ENCODE measurements around the gene ZNF611.
A peak's percentile ranks its signal among the peaks of the same experiment; 100 is the strongest.
"Not testable (repeated sequence)": the region's sequence is repeated elsewhere in the genome, so short reads cannot be mapped to it uniquely, and the experiment has no call there.

Gene ZNF611

DNA sequence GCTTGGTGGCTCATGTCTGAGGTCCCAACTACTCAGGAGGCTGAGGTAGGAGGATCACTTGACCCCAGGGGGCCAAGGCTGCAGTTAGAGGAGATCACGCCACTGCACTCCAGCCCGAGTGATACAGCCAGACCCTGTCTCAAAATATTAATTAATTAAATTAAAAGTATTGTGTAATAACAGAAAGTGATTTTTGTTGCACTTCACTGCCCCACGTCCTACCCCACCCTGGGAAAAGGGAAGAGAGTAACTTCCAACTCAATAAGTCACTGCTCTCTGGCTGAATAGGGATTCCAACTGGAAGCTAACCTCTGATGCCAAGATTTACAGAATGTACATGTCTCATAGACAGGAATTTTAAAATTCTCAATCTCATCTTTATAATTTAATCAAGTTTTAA lies 47.2 kb downstream of the ZNF611 start:
- no peak overlapping the region for H3K4me2 ChIP-seq (ENCODE audit: low read length)
- no peak overlapping the region for H3K4me3 ChIP-seq (ENCODE audit: low read depth, low read length)
- no peak overlapping the region for H3K18ac ChIP-seq (ENCODE audit: low read length)
- no peak for DNase-seq
- WGBS (ENCODE audit: extremely low coverage, insufficient coverage, insufficient read length) = no CpG with 5 or more reads among the region's 3 CpGs
- no peaks in the 10 kb centered on the region for H3K27me3 ChIP-seq (ENCODE audit: insufficient read depth, low read length)
- peaks cover 19 to 20% of the 10 kb centered on the region in 2 experiments for H3K36me3 ChIP-seq (ENCODE audit: control insufficient read depth in 1 of 2, insufficient read depth in 2 of 2, low read length in 2 of 2)
- no peak overlapping the region for H4K91ac ChIP-seq (ENCODE audit: low read depth, low read length)
- H4K8ac ChIP-seq (ENCODE audit: low read depth, low read length) = no peak overlapping the region
- peaks cover 41% of the 10 kb centered on the region for H3K79me2 ChIP-seq (ENCODE audit: control insufficient read depth, insufficient read depth, low read length, poor library complexity)
- no peak overlapping the region for H3K27ac ChIP-seq (ENCODE audit: low read depth, low read length)
- no peak overlapping the region for H3K14ac ChIP-seq (ENCODE audit: low read length)
- H3K9me3 ChIP-seq (ENCODE audit: insufficient read depth, low read depth, low read length) = no peaks in the 10 kb centered on the region
- no peak overlapping the region for H2BK12ac ChIP-seq (ENCODE audit: low read length)
- H3K4me1 ChIP-seq (ENCODE audit: control insufficient read depth in 1 of 2, insufficient read depth in 2 of 2, low read length in 2 of 2) = peaks cover 13 to 27% of the 10 kb centered on the region in 2 experiments
- H2AFZ ChIP-seq (ENCODE audit: insufficient read depth, low read length, poor library complexity) = no peak overlapping the region
- no peak overlapping the region for H3K9ac ChIP-seq (ENCODE audit: low read length)
- no peak overlapping the region for H3K23ac ChIP-seq (ENCODE audit: low read length)
- H3K4ac ChIP-seq (ENCODE audit: low read depth, low read length) = peak overlapping the region; percentile 80
- H4K12ac ChIP-seq (ENCODE audit: low read depth, low read length) = no peak overlapping the region
- no peak overlapping the region for H2AK5ac ChIP-seq (ENCODE audit: low read length)
- no peak overlapping the region for H2BK120ac ChIP-seq (ENCODE audit: insufficient read depth, low read length, poor library complexity)
- peaks cover 25% of the 10 kb centered on the region for H3K79me1 ChIP-seq (ENCODE audit: low read length)
- no peak overlapping the region for H2BK5ac ChIP-seq (ENCODE audit: low read depth, low read length, poor library complexity)

GRCh38 chr19:52685811-52686210 lies 49.0 kb downstream of the ZNF611 start:
- no peak overlapping the region for H4K12ac ChIP-seq (ENCODE audit: low read depth, low read length)
- H2AFZ ChIP-seq (ENCODE audit: insufficient read depth, low read length, poor library complexity) = no peak overlapping the region
- no peak overlapping the region for H3K23ac ChIP-seq (ENCODE audit: low read length)
- H3K9ac ChIP-seq (ENCODE audit: low read length) = no peak overlapping the region
- H3K27ac ChIP-seq (ENCODE audit: low read depth, low read length) = no peak overlapping the region
- H3K4me3 ChIP-seq (ENCODE audit: low read depth, low read length) = no peak overlapping the region
- H3K4ac ChIP-seq (ENCODE audit: low read depth, low read length) = peak overlapping the region; percentile 52
- H2BK120ac ChIP-seq (ENCODE audit: insufficient read depth, low read length, poor library complexity) = no peak overlapping the region
- H2BK5ac ChIP-seq (ENCODE audit: low read depth, low read length, poor library complexity) = no peak overlapping the region
- no peak overlapping the region for H3K18ac ChIP-seq (ENCODE audit: low read length)
- H2BK12ac ChIP-seq (ENCODE audit: low read length) = no peak overlapping the region
- no peaks in the 10 kb centered on the region for H3K9me3 ChIP-seq (ENCODE audit: insufficient read depth, low read depth, low read length)
- WGBS (ENCODE audit: extremely low coverage, insufficient coverage, insufficient read length) = no CpG with 5 or more reads among the region's 1 CpG
- peaks cover 8 to 13% of the 10 kb centered on the region in 2 experiments for H3K4me1 ChIP-seq (ENCODE audit: control insufficient read depth in 1 of 2, insufficient read depth in 2 of 2, low read length in 2 of 2)
- no peaks in the 10 kb centered on the region for H3K27me3 ChIP-seq (ENCODE audit: insufficient read depth, low read length)
- no peak overlapping the region for H3K14ac ChIP-seq (ENCODE audit: low read length)
- H2AK5ac ChIP-seq (ENCODE audit: low read length) = no peak overlapping the region
- no peak overlapping the region for H4K91ac ChIP-seq (ENCODE audit: low read depth, low read length)
- H3K79me1 ChIP-seq (ENCODE audit: low read length) = peaks cover 10% of the 10 kb centered on the region
- H3K4me2 ChIP-seq (ENCODE audit: low read length) = peak overlapping the region; percentile 34
- H3K79me2 ChIP-seq (ENCODE audit: control insufficient read depth, insufficient read depth, low read length, poor library complexity) = peaks cover 46% of the 10 kb centered on the region
- H3K36me3 ChIP-seq (ENCODE audit: control insufficient read depth in 1 of 2, insufficient read depth in 2 of 2, low read length in 2 of 2) = peaks cover 24 to 26% of the 10 kb centered on the region in 2 experiments
- peak in 1 of 2 donors; percentile 73 for DNase-seq
- no peak overlapping the region for H4K8ac ChIP-seq (ENCODE audit: low read depth, low read length)

DNA sequence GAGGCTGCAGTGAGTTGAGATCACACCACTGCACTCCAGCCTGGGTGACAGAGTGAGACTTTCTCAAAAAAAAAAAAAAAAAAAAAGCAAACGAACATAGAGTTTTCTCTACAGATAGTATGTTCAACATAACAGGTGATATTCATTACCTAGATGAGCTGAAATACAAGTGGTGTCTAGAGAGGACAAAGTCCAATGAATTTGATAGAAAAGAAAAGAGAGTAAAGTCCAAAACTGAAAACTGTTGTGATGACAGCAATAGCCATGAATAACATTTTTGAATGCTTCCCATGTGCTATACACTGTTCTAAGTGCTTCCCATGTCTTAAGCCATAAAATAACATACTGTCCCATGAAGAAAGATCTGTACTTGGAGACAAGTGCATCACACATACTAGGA lies 53.6 kb downstream of the ZNF611 start:
- not testable (repeated sequence) for H4K12ac ChIP-seq (ENCODE audit: low read depth, low read length)
- no CpG with 5 or more reads among the region's 1 CpG for WGBS (ENCODE audit: extremely low coverage, insufficient coverage, insufficient read length)

DNA sequence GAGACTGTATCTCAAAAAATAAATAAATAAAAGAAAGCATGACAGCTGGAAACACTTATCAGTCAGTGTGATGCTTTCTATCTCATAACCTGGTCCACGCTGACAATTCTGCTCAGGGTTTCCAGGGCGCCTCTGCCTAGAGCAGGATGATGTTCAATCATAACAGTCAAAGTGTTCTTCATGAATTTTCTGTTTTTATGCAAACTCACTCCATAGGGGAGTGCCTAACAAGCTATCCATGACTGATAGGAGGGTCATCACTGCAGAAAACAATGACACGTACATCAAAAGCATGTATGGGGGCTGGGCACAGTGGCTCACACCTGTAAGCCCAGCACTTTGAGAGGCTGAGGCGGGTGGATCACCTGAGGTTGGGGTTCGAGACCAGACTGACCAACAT lies 55.2 kb downstream of the ZNF611 start:
- Histone ChIP-seq H3K18ac (ENCODE audit: low read length) (no peak overlapping the region), H2AFZ (ENCODE audit: insufficient read depth, low read length, poor library complexity) (no peak overlapping the region), H3K14ac (ENCODE audit: low read length) (no peak overlapping the region), H3K27me3 (ENCODE audit: insufficient read depth, low read length) (no peaks in the 10 kb centered on the region), H2BK12ac (ENCODE audit: low read length) (no peak overlapping the region), H2BK5ac (ENCODE audit: low read depth, low read length, poor library complexity) (no peak overlapping the region), H3K4ac (ENCODE audit: low read depth, low read length) (peak overlapping the region; percentile 60), H4K12ac (ENCODE audit: low read depth, low read length) (no peak overlapping the region), H4K91ac (ENCODE audit: low read depth, low read length) (no peak overlapping the region), H3K36me3 (ENCODE audit: control insufficient read depth in 1 of 2, insufficient read depth in 2 of 2, low read length in 2 of 2) (peaks cover 27 to 36% of the 10 kb centered on the region in 2 experiments), H3K27ac (ENCODE audit: low read depth, low read length) (no peak overlapping the region), H3K4me1 (ENCODE audit: control insufficient read depth in 1 of 2, insufficient read depth in 2 of 2, low read length in 2 of 2) (peaks cover 3 to 6% of the 10 kb centered on the region in 2 experiments), H4K8ac (ENCODE audit: low read depth, low read length) (no peak overlapping the region), H2AK5ac (ENCODE audit: low read length) (no peak overlapping the region), H3K79me2 (ENCODE audit: control insufficient read depth, insufficient read depth, low read length, poor library complexity) (peaks cover 35% of the 10 kb centered on the region), H3K4me2 (ENCODE audit: low read length) (no peak overlapping the region), H3K4me3 (ENCODE audit: low read depth, low read length) (no peak overlapping the region), H2BK120ac (ENCODE audit: insufficient read depth, low read length, poor library complexity) (no peak overlapping the region), H3K9me3 (ENCODE audit: insufficient read depth, low read depth, low read length) (no peaks in the 10 kb centered on the region), H3K79me1 (ENCODE audit: low read length) (no peaks in the 10 kb centered on the region), H3K9ac (ENCODE audit: low read length) (no peak overlapping the region), H3K23ac (ENCODE audit: low read length) (no peak overlapping the region)
- DNase-seq = no peak
- no CpG with 5 or more reads among the region's 5 CpGs for whole genome bisulfite sequencing (ENCODE audit: extremely low coverage, insufficient coverage, insufficient read length)

More for the DNA sequence above, 53.6 kb downstream of the ZNF611 start:
- H3K4me3 ChIP-seq (ENCODE audit: low read depth, low read length); H2AK5ac ChIP-seq (ENCODE audit: low read length); DNase-seq; H3K4me2 ChIP-seq (ENCODE audit: low read length); H3K4me1 ChIP-seq (ENCODE audit: control insufficient read depth in 1 of 2, insufficient read depth in 2 of 2, low read length in 2 of 2); H4K8ac ChIP-seq (ENCODE audit: low read depth, low read length); H3K14ac ChIP-seq (ENCODE audit: low read length); H2BK120ac ChIP-seq (ENCODE audit: insufficient read depth, low read length, poor library complexity); H4K91ac ChIP-seq (ENCODE audit: low read depth, low read length); H3K9me3 ChIP-seq (ENCODE audit: insufficient read depth, low read depth, low read length); H2BK12ac ChIP-seq (ENCODE audit: low read length); H3K27ac ChIP-seq (ENCODE audit: low read depth, low read length); H3K79me1 ChIP-seq (ENCODE audit: low read length); H3K9ac ChIP-seq (ENCODE audit: low read length); H2BK5ac ChIP-seq (ENCODE audit: low read depth, low read length, poor library complexity); H3K27me3 ChIP-seq (ENCODE audit: insufficient read depth, low read length); H3K18ac ChIP-seq (ENCODE audit: low read length); H2AFZ ChIP-seq (ENCODE audit: insufficient read depth, low read length, poor library complexity); H3K23ac ChIP-seq (ENCODE audit: low read length): not testable (repeated sequence)
- Histone ChIP-seq H3K36me3 (ENCODE audit: control insufficient read depth in 1 of 2, insufficient read depth in 2 of 2, low read length in 2 of 2) (peaks cover 29 to 36% of the 10 kb centered on the region in 2 experiments), H3K4ac (ENCODE audit: low read depth, low read length) (peak overlapping the region; percentile 47), H3K79me2 (ENCODE audit: control insufficient read depth, insufficient read depth, low read length, poor library complexity) (peaks cover 40% of the 10 kb centered on the region)

Measured in trophoblast cell (in vitro differentiated cells and primary cell).